ENCODE measurements around the gene MED15.

MED15 gene

GRCh38 chr22:20510811-20511577 is 3.6 kb downstream of the MED15 start:
- no peak for DNase-seq

- DNase-seq: no peak
Measured at GRCh38 chr22:20511578-20512229, 4.3 kb downstream of the MED15 start.

GRCh38 chr22:20514658-20515406 is 7.4 kb downstream of the MED15 start:
- peak; percentile 38 for DNase-seq

- DNase-seq: no peak
Measured at GRCh38 chr22:20516399-20516798, 9.0 kb downstream of the MED15 start.

GRCh38 chr22:20517422-20517821 is 10.0 kb downstream of the MED15 start:
- DNase-seq: no peak

GRCh38 chr22:20517841-20518592 is 10.6 kb downstream of the MED15 start:
- DNase-seq: no peak

GRCh38 chr22:20519558-20519957 is 12.1 kb downstream of the MED15 start:
- no peak for DNase-seq

GRCh38 chr22:20520093-20520511 is 12.7 kb downstream of the MED15 start:
- peak; percentile 33 for DNase-seq

GRCh38 chr22:20522134-20523004 is 15.0 kb downstream of the MED15 start:
- no peak for DNase-seq

- peak; percentile 16 for DNase-seq
Measured at GRCh38 chr22:20523086-20523983, 15.9 kb downstream of the MED15 start.

GRCh38 chr22:20524004-20524481 is 16.6 kb downstream of the MED15 start:
- DNase-seq: no peak

- DNase-seq: no peak
Measured at GRCh38 chr22:20525048-20525447, 17.6 kb downstream of the MED15 start.

- DNase-seq: no peak
Measured at GRCh38 chr22:20526305-20526627, 18.9 kb downstream of the MED15 start.

GRCh38 chr22:20526628-20527355 is 19.4 kb downstream of the MED15 start:
- DNase-seq: no peak

- no peak for DNase-seq
Measured at GRCh38 chr22:20528405-20528978, 21.1 kb downstream of the MED15 start.

GRCh38 chr22:20530368-20531153 is 23.2 kb downstream of the MED15 start:
- no peak for DNase-seq

GRCh38 chr22:20531154-20531403 is 23.7 kb downstream of the MED15 start:
- DNase-seq: no peak

GRCh38 chr22:20531404-20532201 is 24.2 kb downstream of the MED15 start:
- no peak for DNase-seq
